NCI-H1048 (cell line): Measurements from ENCODE around the gene MECP2.
"Not testable (repeated sequence)": the region's sequence is repeated elsewhere in the genome, so short reads cannot be mapped to it uniquely, and the experiment has no call there.

ENCODE experiments used
- DNase-seq: peaks from one replicate; lab custom pipeline; 2025; lab: John Stamatoyannopoulos, UW

Gene MECP2

DNA sequence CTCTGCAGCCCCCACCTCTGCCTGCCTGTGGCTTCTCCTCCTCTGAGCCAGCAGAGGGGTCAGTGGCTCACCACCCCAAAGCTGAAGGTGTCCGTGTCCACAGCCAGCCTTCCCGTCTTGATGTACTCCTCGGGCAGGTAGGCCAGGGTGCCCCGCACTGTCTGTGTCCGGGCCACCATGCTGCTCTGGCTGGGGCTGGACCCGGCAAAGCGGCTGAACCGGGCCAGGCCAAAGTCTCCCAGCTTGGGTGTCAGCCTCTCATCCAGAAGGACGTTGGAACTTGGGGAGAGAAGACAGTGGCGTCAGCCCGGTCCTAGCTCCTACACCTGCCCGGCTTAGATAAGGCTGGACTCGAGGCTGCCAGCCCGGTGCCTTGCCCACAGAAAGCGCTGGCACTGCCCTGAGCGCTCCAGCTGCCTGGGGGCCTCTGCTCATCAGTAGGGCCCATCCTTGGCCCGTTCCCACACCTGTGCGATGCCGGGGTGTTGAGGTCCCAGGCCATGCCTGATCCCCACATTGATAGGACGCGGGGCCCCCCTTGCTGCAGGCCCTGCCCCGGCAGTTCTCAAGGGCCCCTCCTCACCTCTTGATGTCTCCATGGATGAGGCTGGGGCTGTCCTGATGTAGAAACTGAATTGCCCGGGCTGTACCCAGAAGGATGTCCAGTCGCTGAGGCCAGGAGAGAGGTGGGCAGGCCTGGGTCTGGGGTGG is 81.0 kb downstream of the MECP2 start:
- DNase-seq = no peak

DNA sequence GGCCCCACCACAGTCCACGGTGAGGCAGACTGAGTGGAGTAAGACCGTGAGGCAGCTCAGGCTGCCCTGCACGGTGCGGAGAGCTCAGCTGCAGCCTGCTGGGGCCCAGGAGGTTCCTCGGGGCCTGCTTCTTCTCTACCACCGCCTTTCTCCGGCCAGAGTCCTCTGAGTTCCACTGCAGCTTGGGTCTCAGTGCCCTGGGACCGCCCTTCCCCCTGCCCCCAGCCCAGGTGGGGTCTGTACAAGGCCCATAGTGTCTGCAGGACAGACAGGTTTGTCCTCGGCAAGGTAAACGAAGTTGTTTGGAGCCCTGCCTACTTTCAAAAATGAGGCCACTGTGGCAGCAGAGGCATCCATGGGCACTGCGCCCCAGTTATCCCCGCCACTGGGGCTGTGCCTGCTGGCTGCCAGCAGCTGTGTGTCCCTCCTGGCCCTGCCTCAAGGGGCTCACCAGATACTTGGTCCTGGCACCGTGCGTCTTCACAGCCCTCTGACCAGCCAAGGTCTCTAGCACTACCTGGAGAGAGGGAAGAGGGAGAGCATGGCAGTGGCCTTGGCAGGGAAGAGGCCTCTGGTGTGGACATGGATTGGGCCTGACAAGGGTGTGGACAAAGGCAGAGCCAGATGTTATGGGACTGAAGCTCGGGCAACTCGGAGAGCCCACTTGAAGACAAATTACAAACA is 81.8 kb downstream of the MECP2 start:
- DNase-seq = no peak

DNA sequence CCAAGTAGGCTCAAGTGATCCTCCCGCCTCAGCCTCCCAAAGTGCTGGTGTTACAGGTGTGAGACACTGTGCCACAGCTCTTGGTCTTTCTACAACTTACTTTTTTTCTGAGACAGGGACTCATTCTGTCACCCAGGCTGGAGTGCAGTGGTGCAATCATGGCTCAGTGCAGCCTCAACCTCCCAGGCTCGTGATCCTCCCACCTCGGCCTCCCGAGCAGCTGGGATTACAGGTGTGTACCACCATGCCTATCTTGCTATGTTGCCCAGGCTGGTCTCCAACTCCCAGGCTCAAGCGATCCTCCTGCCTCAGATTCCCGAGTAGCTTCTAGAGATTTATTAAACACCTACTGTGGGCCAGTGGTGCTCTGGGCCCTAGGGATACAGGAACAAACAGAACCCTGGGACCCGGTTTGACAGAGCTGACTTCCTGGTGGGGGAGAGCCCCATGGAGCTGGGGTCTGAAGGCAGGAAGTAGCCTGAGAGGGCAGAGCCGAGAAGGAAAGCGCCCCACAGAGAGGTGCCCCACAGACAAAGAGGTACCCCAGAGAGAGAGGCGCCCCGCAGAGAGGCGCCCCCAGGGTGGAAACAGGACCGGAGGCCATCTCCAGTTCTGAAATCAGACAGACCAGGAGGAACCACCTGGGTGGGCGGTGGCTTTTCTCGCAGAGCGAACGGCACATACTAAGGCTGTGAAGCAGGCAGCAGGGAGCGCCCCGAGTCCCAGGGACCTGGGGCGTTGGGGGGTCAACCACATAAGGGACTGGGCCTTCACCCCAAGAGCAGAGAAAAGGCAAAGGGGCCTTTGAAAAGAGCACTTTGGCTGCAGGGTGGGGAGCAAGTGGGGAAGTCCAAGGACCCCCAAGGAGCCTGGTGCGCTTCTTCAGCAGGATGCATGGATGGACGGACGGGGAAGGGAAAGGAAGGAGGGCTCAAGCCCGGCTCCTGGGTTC is 82.8 kb downstream of the MECP2 start:
- DNase-seq = no peak

DNA sequence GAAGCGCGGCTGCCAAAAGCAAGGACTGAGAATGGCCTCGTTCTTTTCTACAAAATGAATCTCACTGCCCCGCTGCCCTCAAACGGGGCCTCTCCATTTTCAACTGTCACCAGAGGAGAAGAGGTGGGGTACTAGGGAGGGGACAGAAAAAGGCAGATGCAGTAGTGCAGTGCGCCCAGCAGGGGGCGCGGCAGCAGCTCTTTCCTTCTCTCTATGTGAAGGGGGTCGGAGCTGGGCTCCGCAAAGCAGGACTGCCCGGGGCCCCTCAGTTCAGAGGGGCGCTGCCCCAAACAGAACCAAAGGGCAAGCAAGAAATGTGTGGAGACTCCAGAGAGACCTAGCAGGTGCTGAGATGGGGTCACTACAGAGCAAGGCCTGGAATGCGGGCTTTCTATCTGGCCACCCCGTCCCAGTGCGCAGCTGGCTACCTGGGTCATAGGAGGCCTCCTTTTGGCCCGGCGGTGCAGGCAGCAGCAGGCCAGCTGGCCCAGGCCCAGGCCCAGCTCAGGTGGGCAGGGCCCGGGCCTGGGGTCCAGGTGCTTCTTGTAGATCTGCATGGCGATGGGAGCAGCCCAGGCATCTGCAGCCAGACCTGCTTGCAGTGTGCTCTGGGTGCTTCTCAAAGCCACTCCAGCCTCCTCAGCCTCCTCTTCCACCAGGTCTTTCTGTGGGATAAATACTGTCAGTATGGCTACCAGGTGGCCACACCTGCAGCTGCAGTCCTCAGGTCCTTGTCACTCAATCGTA is 83.7 kb downstream of the MECP2 start:
- peak; percentile 12 for DNase-seq

DNA sequence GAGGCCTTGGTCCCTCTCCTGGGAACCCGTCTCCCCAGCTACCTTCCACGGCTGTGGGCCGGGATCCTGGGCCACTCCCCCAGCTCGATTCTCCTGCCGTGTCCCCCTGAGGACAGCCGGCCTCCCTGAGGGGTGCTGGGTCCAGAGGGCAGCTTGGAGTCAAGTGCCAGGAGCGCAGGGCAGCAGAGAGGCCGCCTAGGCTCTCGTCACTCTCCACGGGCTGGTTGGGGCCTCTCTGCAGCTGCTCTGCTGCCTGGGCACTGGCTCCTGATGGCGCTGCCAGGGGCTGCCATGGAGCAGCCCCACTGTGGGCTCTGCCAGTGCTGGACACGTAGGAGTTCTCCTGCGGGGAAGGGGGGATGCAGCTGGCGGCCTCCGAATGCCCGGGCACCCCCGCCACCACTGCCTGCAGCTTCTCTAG is 84.5 kb downstream of the MECP2 start:
- DNase-seq = no peak

DNA sequence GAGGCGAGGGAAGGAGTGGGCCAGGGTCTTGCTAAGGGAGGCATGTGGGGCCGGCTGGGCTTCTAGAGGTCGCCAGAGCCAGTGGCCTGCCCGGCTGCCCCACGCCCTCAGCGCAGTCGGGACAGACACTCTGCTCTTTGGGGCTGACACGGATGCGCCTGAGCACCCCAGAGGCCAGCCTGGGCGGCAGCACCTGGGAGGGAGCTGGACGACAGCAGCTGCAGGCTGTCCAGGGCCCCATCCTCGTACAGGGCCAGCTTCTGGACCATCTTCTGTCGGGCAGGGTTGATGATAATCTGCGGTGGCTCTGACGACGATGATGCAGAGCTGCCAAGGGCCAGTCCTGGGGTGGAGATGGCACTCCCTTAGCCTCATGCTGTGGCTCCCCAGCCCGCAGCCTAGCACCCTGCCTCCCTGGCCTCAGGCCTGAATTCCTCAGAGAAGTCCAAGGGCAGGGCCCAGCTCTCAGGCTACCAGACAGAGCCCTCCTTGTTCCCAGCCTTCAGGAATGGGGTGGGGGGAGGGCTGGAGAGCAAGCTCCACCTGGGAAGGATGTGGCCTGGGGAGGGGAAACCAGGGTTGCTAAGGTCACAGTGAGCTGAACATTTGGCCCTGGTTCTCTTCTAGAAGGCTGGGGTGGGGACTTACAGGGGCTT is 85.1 kb downstream of the MECP2 start:
- no peak for DNase-seq

DNA sequence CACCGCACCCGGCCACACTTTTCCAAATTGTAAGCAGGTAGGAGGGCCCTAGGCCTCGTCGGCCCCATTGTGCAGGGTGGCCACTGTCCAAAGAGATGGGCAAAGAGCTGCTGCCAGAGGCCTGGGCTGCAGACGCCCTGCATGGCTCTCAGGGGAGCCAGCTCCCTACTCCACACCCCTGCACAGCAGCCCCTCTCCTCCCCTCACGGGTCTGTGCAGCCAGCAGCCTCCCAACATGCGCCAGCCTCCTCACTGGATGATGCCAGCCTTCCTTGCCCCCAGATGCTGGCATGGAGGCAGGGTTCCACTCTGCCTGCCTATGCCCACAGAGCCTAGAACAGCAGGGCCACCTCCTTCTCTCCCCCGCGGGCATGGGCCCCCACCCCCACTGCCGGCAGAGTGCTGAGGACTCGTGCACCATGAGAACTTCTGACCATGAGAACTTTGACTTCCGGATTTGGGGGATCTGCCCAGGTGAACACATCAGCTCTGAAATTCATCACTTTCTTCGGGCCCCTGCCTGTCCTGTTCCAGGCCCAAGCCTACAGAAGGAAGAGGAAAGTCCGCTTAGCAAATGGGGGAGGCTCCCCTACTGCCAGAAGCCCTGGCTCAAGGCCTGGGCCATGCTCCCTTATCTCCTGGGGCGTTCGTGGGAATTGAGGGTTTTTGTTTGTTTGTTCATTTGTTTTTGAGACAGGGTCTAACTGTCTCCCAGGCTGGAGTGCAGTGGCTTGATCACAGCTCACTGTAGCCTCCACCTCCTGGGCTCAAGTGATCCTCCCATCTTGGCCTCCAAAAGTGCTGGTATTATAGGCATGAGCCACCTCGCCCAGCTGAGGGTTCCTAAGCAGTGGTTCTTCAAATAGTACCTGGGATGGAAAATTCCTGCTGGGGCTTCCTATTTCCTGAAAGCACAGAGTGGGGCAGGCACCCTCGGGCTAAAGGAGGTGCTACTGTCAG is 85.9 kb downstream of the MECP2 start:
- DNase-seq = no peak

DNA sequence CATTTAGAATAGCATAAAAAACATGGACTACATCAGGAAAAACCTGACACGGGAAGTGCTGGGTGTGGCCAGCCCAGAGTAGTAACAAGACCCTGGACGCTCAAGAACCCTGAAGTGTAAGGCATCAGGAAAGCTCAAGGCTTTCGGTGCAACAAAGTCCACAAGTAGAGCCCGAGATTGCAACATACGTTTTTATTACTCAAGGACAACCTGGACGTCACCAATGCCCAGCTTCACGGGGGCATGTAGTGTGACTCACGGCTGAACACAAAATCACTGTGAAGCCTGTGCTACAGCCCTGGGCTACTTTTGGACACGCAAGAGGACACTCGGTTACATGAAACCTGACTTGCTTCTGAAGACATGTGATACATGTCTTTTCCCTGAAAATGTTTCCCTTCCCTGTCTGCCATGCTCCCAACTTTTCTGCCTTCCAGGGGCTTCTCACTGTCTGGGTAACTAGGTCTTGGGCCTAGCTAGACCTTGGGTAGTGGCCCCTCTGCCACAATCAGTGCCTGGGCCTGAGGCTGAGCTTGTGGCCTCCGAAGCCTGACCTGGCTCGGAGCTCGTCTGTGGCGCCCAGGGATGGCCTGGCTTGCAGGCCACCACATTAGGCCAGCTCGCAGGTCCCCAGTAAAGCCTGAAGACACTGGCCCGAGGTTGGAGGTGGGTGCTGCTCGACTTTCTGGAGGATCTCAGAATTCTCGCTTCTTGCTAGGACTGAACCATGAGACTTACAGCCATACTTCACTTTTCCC is 87.0 kb downstream of the MECP2 start:
- no peak for DNase-seq

DNA sequence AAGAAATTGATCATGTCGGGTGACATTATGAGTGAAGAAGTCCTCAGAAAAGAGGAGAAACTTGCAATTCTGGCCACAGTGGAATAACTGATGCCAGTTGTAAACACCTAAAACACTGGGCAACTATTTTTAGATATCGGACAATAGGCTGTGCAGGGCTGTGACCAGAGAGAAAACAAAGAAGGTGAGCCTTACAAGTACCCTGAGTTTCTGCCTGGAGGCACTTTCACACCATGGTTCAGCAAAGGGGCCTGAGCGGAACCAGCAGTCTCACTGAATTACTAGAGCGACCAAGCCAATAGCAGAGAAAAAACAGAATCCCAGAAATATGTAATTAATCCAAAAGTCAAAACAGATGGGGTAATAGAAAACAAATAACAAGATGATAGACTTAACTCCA is 89.0 kb downstream of the MECP2 start:
- DNase-seq = no peak

DNA sequence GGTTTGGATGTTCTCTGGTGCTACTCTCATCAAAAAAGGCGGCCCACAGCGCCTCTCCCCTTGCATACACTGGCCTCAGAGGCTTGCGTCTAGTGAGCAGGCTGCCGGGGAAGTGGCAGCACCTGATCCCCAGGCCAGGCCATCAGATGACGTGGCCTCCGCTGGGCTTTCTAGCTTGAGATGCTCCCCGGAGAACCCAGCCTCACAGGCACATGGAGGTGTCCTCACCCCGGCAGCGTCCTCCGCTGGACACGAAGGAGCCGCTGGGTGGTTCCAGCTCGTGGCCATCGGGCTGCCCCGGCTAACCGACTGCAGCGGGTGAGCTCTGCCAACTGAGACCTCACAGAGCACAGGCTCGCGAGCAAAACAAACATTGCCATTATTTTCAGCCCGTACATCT is 90.6 kb downstream of the MECP2 start:
- DNase-seq = no peak

DNA sequence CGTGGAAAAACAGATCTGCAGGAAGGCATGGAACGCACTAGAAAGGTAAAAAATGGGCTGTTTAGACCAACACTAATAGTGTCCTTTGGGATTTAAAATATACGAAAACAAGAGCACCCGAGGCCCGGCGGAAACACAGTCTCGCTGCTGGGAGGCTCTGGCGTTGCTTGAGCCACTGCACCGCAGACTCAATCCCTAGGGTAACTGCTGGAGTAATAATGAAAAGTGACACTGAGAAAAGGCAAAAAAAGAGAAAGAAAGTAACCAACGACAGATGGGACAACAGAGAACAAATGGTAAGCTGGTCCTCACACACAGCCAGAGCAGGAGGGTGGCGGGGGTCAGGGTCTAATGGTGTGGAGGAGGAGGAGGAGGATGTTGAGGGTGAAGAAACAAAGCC is 93.2 kb downstream of the MECP2 start:
- DNase-seq = no peak

DNA sequence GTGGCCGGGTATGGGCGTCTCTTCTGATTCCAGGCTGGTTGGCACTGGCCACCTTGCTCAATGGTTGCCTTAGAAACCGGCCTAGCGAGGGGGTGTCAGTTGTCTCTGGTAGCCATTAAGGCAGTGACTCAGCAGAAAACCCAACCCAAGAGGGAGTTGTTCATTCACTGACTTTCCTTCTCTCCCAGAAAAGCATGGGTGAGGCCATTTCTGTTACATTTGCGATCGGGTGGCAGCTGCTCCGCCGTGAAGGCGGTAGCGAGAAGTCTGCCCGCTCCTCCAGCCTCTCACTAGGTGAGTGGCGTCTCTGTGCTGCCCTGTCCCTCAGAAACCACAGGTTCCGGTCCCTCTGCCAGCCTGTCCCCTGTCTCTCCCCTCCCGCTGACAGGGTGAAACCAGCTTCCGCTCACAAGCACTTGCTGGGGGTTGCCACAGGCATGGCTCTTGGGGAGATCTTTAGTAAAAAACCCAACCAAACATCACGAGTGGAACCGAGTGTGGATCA is 95.2 kb downstream of the MECP2 start:
- DNase-seq = no peak

DNA sequence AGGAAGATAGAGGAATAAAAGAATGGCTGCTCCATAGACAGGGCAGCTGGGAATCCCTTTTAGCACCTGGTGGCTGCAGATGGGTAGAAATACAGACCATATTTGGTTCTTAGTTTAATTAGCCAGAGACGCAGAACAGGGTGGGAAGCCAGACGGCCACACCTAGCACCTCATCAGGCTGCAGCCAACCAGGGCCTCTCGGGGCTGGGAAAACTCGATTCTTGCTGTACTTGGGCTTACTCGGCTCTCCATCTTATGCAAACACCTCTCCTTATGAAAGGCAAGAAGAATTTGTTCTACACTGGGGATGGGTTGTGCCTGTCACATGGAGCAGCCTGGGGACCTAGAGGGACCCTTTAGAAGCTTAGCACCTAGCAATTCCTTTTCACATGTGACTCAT is 97.5 kb downstream of the MECP2 start:
- DNase-seq = no peak

DNA sequence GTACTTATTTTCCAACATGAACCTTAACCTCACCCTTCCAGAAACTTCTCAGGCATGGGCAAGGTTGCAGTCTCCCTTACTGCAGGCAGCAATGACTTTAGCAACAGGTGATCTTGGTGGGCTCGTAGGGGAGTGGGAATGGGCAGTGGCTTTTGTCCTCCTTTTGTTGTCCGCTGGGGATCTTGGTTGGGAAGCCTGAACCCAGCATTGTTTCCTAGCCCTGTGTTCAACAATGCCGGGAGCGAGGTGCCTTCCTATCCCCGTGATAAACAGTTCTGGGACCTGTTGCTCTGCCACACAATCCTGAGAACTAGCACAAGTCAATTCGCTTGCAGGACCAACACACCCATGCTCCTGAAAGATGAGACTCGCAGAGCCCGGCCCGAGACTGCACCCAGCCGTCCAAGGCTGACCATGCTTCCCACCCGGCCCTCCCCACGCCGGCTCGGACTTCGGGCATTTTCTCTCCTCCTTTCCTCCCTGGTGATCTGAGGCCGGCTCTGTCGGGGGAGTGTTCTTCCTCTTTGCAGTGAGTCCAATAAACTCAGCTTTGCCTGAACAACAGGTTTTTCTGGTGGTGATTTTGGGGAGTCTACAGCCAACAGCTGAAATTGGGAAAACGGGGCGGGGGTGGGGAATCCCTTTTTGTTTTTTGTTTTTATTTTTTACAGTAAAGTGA is 98.0 kb downstream of the MECP2 start:
- DNase-seq = no peak

DNA sequence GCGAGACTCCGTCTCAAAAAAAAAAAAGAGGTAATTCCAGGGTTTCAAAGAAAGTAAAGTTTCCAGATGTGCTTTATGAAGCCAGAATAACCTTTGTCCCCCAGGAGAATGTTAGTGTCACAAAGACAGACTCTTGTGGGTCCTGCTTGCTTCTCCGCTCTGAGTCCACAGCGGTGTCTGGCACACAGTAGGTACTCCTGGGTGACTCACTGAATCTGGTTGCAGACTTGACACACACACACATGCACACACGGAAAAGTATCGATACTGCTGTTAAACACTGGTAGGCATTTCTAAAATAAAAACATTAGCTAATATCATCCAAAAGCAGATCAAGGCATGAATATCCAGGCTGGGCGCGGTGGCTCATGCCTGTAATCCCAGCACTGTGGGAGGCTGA is 102.0 kb downstream of the MECP2 start:
- no peak for DNase-seq

DNA sequence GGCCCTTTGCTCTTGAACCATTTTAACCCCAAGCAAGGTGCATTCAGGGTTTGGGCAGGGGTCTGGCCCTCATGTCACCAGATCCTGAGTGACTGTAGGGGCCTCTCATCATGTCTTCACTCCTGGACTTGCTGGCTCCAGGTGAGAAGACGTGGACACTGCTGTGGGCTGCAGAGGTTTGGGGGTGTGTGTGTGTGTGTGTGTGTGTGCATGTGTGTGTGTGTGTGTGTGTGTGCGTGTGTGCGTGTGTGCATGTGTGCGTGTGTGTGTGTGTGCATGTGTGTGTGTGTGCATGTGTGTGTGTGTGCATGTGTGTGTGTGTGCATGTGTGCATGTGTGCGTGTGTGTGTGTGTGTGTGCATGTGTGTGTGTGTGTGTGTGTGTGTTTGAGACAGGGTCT is 103.1 kb downstream of the MECP2 start:
- not testable (repeated sequence) for DNase-seq

DNA sequence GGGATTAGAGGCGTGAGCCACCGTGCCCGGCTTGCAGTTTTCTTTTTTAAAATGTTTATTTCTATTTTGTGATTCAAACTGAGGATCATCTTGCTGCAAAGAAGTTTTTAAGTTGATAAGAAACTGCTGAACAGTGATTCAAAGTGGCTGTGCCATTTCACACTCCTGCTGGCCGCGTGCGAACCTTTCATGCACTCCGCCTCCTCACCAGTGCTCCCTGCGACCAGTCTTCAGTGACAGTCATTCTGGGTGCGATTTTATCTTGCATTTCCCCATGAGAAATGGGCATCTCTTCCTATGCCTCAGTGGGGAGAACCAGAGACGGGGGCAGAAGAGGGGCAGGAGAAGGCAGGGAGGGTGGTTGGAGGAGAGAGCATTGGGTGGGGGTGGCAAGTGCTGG is 103.5 kb downstream of the MECP2 start:
- no peak for DNase-seq

DNA sequence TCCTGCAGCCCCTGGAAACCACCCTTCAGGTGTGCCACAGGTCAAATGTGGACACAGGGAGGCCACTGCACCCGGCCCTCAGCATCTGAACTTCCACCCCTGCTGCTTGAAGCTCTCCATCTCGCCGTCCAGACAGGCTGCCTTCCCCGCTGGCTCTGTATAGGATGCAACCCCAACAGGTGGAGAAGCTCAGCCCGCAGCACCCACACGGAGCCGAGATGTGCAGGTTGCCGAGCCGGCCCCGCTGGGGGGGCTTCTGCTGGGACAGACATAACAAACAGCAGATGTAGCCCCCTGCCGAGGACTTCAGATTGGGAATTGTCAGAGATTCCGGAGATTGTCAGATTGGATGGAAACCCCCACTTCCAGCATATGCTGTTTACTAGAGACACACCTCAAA is 104.4 kb downstream of the MECP2 start:
- DNase-seq = no peak

DNA sequence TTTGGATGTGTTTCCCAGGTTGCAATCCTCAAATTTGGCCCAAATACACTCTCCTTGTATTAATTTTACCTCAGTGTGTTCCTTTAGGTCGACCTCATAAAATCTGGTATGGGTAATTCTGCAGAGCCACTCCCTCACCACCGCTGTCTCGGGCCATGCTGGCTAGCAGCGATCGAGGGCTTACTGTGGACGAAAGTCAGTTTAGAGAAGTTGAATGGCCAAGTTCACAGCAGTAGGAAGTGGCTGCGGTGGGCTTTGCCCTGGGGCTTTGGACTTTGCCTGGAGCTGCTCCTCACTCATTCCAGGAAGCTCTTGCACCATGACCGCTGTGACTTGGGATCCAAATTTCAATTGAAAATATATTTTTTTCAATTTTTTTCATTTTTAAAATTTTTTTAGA is 105.3 kb downstream of the MECP2 start:
- DNase-seq = no peak
